Parathyroid adenoma (tissue), 2 donors: Measurements from ENCODE around the gene HSP90B1.

ENCODE experiments used
- H2AFZ ChIP-seq: fragments of 300-600 bp; sonication (generic); one replicate; pipeline ENCODE4 v1.7.0; 2017; ENCODE audit warnings: antibody characterized with exemption, mild to moderate bottlenecking
- H3K27ac ChIP-seq: fragments of 300-600 bp; sonication (generic); one replicate; pipeline ENCODE4 v1.7.0; 2017
- H3K27me3 ChIP-seq: fragments of 300-600 bp; sonication (generic); one replicate; pipeline ENCODE4 v1.7.0; 2017; ENCODE audit warnings: low read length; ENCODE audit not compliant: control insufficient read depth, insufficient read depth
- H3K36me3 ChIP-seq: fragments of 300-600 bp; sonication (generic); one replicate; pipeline ENCODE4 v1.7.0; 2017; ENCODE audit warnings: low read length; ENCODE audit not compliant: control insufficient read depth, insufficient read depth
- H3K4me1 ChIP-seq: fragments of 300-600 bp; sonication (generic); one replicate; pipeline ENCODE4 v1.7.0; 2017; ENCODE audit warnings: control low read depth
- H3K4me2 ChIP-seq: fragments of 300-600 bp; sonication (generic); one replicate; pipeline ENCODE4 v1.7.0; 2017; ENCODE audit warnings: low read length
- H3K4me3 ChIP-seq: fragments of 300-600 bp; sonication (generic); one replicate; pipeline ENCODE4 v1.7.0; 2017; ENCODE audit warnings: low read depth, low read length
- H3K79me2 ChIP-seq: fragments of 300-600 bp; sonication (generic); one replicate; pipeline ENCODE4 v1.7.0; 2017; ENCODE audit warnings: control low read depth
- H3K9ac ChIP-seq: fragments of 300-600 bp; sonication (generic); one replicate; pipeline ENCODE4 v1.7.0; 2017; ENCODE audit warnings: mild to moderate bottlenecking
- H3K9me3 ChIP-seq: fragments of 300-600 bp; sonication (generic); one replicate; pipeline ENCODE4 v1.7.0; 2017; ENCODE audit warnings: low read length; ENCODE audit not compliant: control insufficient read depth
- CTCF ChIP-seq: fragments of 300-600 bp; sonication (generic); IDR thresholded peaks from one replicate; pipeline ENCODE4 v1.7.0; 2017; ENCODE audit warnings: antibody characterized with exemption, mild to moderate bottlenecking
- donor health status: primary hyperparathyroidism.

Gene HSP90B1

GRCh38 chr12:103964805-103965204, 34.6 kb downstream of the HSP90B1 start:
- H3K27ac ChIP-seq = peak overlapping the region; percentile 88
- H3K9me3 ChIP-seq = no peaks in the 10 kb centered on the region
- H3K27me3 ChIP-seq = no peaks in the 10 kb centered on the region
- H3K4me1 ChIP-seq = peaks cover 10% of the 10 kb centered on the region
- H3K36me3 ChIP-seq = no peaks in the 10 kb centered on the region
- peak overlapping the region; percentile 98 for H3K4me2 ChIP-seq
- peaks cover 27% of the 10 kb centered on the region for H3K79me2 ChIP-seq
- TF ChIP-seq CTCF = no peak
- H3K9ac ChIP-seq = no peak overlapping the region
- H3K4me3 ChIP-seq = peak overlapping the region; percentile 99
- H2AFZ ChIP-seq = peak overlapping the region; percentile 89

GRCh38 chr12:103965255-103965589, 35.0 kb downstream of the HSP90B1 start:
- H3K27me3 ChIP-seq = no peaks in the 10 kb centered on the region

GRCh38 chr12:103965590-103966504, 35.6 kb downstream of the HSP90B1 start, which contains the start of gene TDG:
TSS of gene TDG (plus strand) at chr12:103965872. CDS start at chr12:103966038, 166 bp downstream.
- peak; percentile 23 for TF ChIP-seq CTCF
- peak within 1 kb of the TSS; percentile 89 for H2AFZ ChIP-seq
- H3K27me3 ChIP-seq = no peaks in the 10 kb centered on the region
- peak within 1 kb of the TSS; percentile 87 for H3K9ac ChIP-seq
- H3K4me1 ChIP-seq = peaks cover 10% of the 10 kb centered on the region
- H3K9me3 ChIP-seq = no peaks in the 10 kb centered on the region
- no peaks in the 10 kb centered on the region for H3K36me3 ChIP-seq
- H3K27ac ChIP-seq = peak within 1 kb of the TSS; percentile 88
- H3K79me2 ChIP-seq = peaks cover 35% of the 10 kb centered on the region
- peak within 1 kb of the TSS; percentile 98 for H3K4me2 ChIP-seq
- peak within 1 kb of the TSS; percentile 99 for H3K4me3 ChIP-seq

More at GRCh38 chr12:103965255-103965589, 35.0 kb downstream of the HSP90B1 start:
- Histone ChIP-seq H3K36me3 (no peaks in the 10 kb centered on the region), H3K9ac (peak overlapping the region; percentile 87), H3K4me2 (peak overlapping the region; percentile 98), H3K4me3 (peak overlapping the region; percentile 99), H3K4me1 (peaks cover 10% of the 10 kb centered on the region), H3K9me3 (no peaks in the 10 kb centered on the region), H3K27ac (peak overlapping the region; percentile 88), H2AFZ (peak overlapping the region; percentile 89), H3K79me2 (peaks cover 31% of the 10 kb centered on the region)
- no peak for TF ChIP-seq CTCF

- Histone ChIP-seq H3K4me1 (peaks cover 10% of the 10 kb centered on the region), H3K4me3 (peak overlapping the region; percentile 99), H3K9ac (peak overlapping the region; percentile 28), H2AFZ (no peak overlapping the region), H3K79me2 (peaks cover 43% of the 10 kb centered on the region), H3K36me3 (no peaks in the 10 kb centered on the region), H3K27ac (peak overlapping the region; percentile 88), H3K9me3 (no peaks in the 10 kb centered on the region), H3K27me3 (no peaks in the 10 kb centered on the region), H3K4me2 (peak overlapping the region; percentile 93)
- TF ChIP-seq CTCF = no peak
Observed at GRCh38 chr12:103966736-103967135, 36.5 kb downstream of the HSP90B1 start.
